Endodermal cell (in vitro differentiated cells): ENCODE data around the gene CEBPE. TPM values are rescaled to one million over a fixed set of nuclear protein-coding genes. Genes with fewer than 3 reads are reported as not detected.

Experiments
- DNase-seq: peaks from one replicate; pipeline ENCODE4 v3.0.0-alpha.2; 2017
- H3K27ac ChIP-seq: 2 replicates; pipeline ENCODE4 v1.5.1; 2013; ENCODE audit warnings: mild to moderate bottlenecking, low read depth, low read length, moderate library complexity
- H3K27me3 ChIP-seq: 2 replicates; pipeline ENCODE4 v1.6.1; 2013; ENCODE audit warnings: mild to moderate bottlenecking, low read length, moderate library complexity; ENCODE audit not compliant: insufficient read depth, control insufficient read depth, poor library complexity, severe bottlenecking
- H3K36me3 ChIP-seq: 2 replicates; pipeline ENCODE4 v1.7.0; 2013; ENCODE audit warnings: mild to moderate bottlenecking, low read length, moderate library complexity; ENCODE audit not compliant: control insufficient read depth, insufficient read depth
- H3K4me1 ChIP-seq: one replicate; pipeline ENCODE4 v1.7.0; 2013; ENCODE audit warnings: low read length; ENCODE audit not compliant: control insufficient read depth, insufficient read depth
- H3K4me3 ChIP-seq: 2 replicates; pipeline ENCODE4 v1.5.1; 2013; ENCODE audit warnings: mild to moderate bottlenecking, low read length, moderate library complexity
- H3K9ac ChIP-seq: 2 replicates; pipeline ENCODE4 v1.6.1; 2013; ENCODE audit warnings: mild to moderate bottlenecking, low read length, moderate library complexity; ENCODE audit not compliant: poor library complexity, severe bottlenecking; ENCODE audit errors: extremely low read depth
- H3K9me3 ChIP-seq: 2 replicates; pipeline ENCODE4 v1.6.1; 2013; ENCODE audit warnings: mild to moderate bottlenecking, low read length, moderate library complexity; ENCODE audit not compliant: control insufficient read depth
- H3K27ac Mint-ChIP-seq: 2 replicates; pipeline ENCODE4 v1.8.0; 2020; ENCODE audit warnings: mixed read lengths
- H3K27me3 Mint-ChIP-seq: 2 replicates; pipeline ENCODE4 v1.8.0; 2021; ENCODE audit warnings: mild to moderate bottlenecking, mixed read lengths; ENCODE audit not compliant: insufficient read depth
- H3K36me3 Mint-ChIP-seq: 2 replicates; pipeline ENCODE4 v1.8.0; 2020; ENCODE audit warnings: low read depth, mixed read lengths
- H3K4me1 Mint-ChIP-seq: 2 replicates; pipeline ENCODE4 v1.8.0; 2020; ENCODE audit warnings: mixed read lengths
- H3K4me3 Mint-ChIP-seq: 2 replicates; pipeline ENCODE4 v1.8.0; 2020; ENCODE audit warnings: mild to moderate bottlenecking, moderate library complexity, mixed read lengths
- H3K9me3 Mint-ChIP-seq: 2 replicates; pipeline ENCODE4 v1.8.0; 2020; ENCODE audit warnings: mild to moderate bottlenecking, mixed read lengths
- CTCF ChIP-seq: fragments of 200-600 bp; sonication (generic); conservative IDR thresholded peaks from 2 replicates; pipeline ENCODE4 v1.5.0; 2021; ENCODE audit warnings: antibody characterized with exemption, mild to moderate bottlenecking
- WGBS, 2 experiments: methylation state at CpG; one replicate each; pipeline versions ENCODE4 v1.1.5 to v1.1.7; 2013; ENCODE audit warnings: missing lambda C conversion rate in 2 of 2, mixed read lengths in 1 of 2; ENCODE audit not compliant: insufficient coverage in 1 of 2, insufficient read length in 1 of 2; 5-methylcytosine and 5-hydroxymethylcytosine counted together
- total RNA-seq, 2 donors: library from RNA; stranded (reverse); fragmentation: NEBNext Ultra II Directional in 1 of 2; extraction: Animal tissue kit (Norgen Biotek cat#: 25700) in 1 of 2; gene quantifications; 2 replicates in 1 of 2; 3 replicates in 1 of 2; pipeline ENCODE4 v1.2.1, GENCODE V29; 2021

The CEBPE gene
- total RNA-seq, 2 donors from 2014 or later = not detected

GRCh38 chr14:23105348-23105824, 13.7 kb downstream of the CEBPE start:
- no peaks in the 10 kb centered on the region for H3K9me3 ChIP-seq
- no peaks in the 10 kb centered on the region for H3K36me3 Mint-ChIP-seq
- H3K27ac Mint-ChIP-seq = peak overlapping the region; percentile 18
- H3K27me3 Mint-ChIP-seq = peaks cover 3% of the 10 kb centered on the region
- H3K4me1 Mint-ChIP-seq = peaks cover 52% of the 10 kb centered on the region
- peaks cover 9% of the 10 kb centered on the region for H3K27me3 ChIP-seq
- no peak for DNase-seq
- no peak overlapping the region for H3K9ac ChIP-seq
- H3K4me1 ChIP-seq = peaks cover 12% of the 10 kb centered on the region
- H3K4me3 ChIP-seq = no peak overlapping the region
- peaks cover 7% of the 10 kb centered on the region for H3K9me3 Mint-ChIP-seq
- H3K27ac ChIP-seq = no peak overlapping the region
- 83 to 93% methylated on average over 2 to 4 of the region's 4 CpGs for WGBS, 2 experiments
- no peaks in the 10 kb centered on the region for H3K36me3 ChIP-seq
- TF ChIP-seq CTCF = no peak
- H3K4me3 Mint-ChIP-seq = no peak overlapping the region

- no peaks in the 10 kb centered on the region for H3K36me3 Mint-ChIP-seq
- H3K9me3 ChIP-seq = no peaks in the 10 kb centered on the region
- peaks cover 3% of the 10 kb centered on the region for H3K27me3 Mint-ChIP-seq
- H3K27ac Mint-ChIP-seq = peak within 1 kb of the TSS; percentile 24
- peak within 1 kb of the TSS; percentile 32 for H3K4me3 Mint-ChIP-seq
- peaks cover 7% of the 10 kb centered on the region for H3K9me3 Mint-ChIP-seq
- no peak within 1 kb of the TSS for H3K4me3 ChIP-seq
- 51 to 72% methylated on average over 6 to 11 of the region's 11 CpGs for WGBS, 2 experiments
- H3K4me1 Mint-ChIP-seq = peaks cover 58% of the 10 kb centered on the region
- H3K9ac ChIP-seq = no peak within 1 kb of the TSS
- H3K27me3 ChIP-seq = peaks cover 2% of the 10 kb centered on the region
- peak; percentile 22 for TF ChIP-seq CTCF
- H3K36me3 ChIP-seq = no peaks in the 10 kb centered on the region
- DNase-seq = no peak
- no peak within 1 kb of the TSS for H3K27ac ChIP-seq
- peaks cover 12% of the 10 kb centered on the region for H3K4me1 ChIP-seq
Observed at GRCh38 chr14:23104591-23105347, 14.3 kb downstream of the CEBPE start, which contains the start of gene CIROP. Gene CIROP, minus strand, starts transcription at chr14:23104989. Its CDS starts 69 bp downstream, at chr14:23104920.

- Mint-ChIP-seq H3K27ac (peak overlapping the region; percentile 24), H3K36me3 (peaks cover 2% of the 10 kb centered on the region), H3K27me3 (peaks cover 3% of the 10 kb centered on the region), H3K4me3 (peak overlapping the region; percentile 32), H3K4me1 (peaks cover 63% of the 10 kb centered on the region), H3K9me3 (peaks cover 6% of the 10 kb centered on the region)
- WGBS, 2 experiments = 83 to 92% methylated on average over 4 to 6 of the region's 6 CpGs
- Histone ChIP-seq H3K36me3 (peaks cover 2% of the 10 kb centered on the region), H3K27me3 (no peaks in the 10 kb centered on the region), H3K4me3 (no peak overlapping the region), H3K9me3 (no peaks in the 10 kb centered on the region), H3K9ac (no peak overlapping the region), H3K27ac (no peak overlapping the region), H3K4me1 (peaks cover 12% of the 10 kb centered on the region)
- no peak for TF ChIP-seq CTCF
- no peak for DNase-seq
Observed at GRCh38 chr14:23104070-23104590, 14.9 kb downstream of the CEBPE start.
